KG1 (cell line): ENCODE measurements around the gene TNFRSF8.

Source experiments
- DNase-seq: peaks from one replicate; lab custom pipeline; 2025; lab: John Stamatoyannopoulos, UW

The TNFRSF8 gene

DNA sequence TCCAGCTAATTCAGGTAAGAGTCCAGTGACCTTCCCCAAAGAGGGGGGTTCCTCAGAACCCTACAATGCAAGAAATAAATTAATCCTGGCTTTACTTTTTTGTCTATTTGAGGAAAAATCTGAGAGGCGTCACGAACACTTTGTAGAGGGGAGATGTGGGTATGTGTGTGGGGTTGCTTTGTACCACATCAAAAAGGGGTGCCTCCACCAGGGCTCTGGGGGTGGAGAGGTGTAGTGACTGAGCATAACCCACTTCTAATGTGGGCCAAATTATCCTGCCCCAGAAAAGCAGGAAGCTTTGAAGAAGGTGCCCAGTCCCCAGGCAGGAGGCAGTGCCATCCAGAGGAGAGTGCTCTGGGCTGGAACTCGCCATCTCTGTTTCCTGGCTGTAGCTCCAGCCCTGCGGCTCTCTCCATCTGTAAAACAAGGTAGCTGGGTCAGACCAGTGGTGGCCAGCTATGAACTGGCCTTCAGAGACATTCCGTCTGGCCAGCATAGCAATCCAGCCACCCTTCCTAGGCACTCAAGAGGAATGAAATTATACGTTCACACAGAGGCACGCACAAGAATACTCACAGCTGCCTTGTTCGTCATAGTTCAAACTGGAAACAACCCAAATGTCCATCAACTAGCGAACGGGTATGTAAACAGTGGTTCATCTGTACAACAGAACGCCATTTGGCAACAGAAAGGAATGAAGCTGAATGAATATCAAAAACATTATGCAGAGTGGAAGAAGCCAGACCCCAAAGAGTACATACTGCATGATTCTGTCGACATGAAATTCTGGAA is 58.3 kb downstream of the TNFRSF8 start:
- DNase-seq = no peak

DNA sequence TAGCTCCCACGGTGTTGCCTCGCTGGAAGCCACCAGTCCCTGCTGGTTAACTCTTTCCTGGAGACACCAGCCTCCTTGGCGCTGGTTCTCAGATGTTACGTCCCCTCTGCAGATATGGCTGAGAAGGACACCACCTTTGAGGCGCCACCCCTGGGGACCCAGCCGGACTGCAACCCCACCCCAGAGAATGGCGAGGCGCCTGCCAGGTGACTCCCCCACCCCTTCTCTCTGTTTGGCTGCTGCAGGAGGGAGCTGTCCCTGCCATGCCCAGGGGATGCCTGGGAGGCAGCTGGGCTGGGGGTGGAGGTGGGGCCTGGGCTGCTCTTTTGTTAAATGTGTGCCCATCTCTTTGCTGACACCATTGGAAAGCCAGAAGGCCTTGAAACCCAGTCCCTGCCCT is 60.1 kb downstream of the TNFRSF8 start:
- no peak for DNase-seq

DNA sequence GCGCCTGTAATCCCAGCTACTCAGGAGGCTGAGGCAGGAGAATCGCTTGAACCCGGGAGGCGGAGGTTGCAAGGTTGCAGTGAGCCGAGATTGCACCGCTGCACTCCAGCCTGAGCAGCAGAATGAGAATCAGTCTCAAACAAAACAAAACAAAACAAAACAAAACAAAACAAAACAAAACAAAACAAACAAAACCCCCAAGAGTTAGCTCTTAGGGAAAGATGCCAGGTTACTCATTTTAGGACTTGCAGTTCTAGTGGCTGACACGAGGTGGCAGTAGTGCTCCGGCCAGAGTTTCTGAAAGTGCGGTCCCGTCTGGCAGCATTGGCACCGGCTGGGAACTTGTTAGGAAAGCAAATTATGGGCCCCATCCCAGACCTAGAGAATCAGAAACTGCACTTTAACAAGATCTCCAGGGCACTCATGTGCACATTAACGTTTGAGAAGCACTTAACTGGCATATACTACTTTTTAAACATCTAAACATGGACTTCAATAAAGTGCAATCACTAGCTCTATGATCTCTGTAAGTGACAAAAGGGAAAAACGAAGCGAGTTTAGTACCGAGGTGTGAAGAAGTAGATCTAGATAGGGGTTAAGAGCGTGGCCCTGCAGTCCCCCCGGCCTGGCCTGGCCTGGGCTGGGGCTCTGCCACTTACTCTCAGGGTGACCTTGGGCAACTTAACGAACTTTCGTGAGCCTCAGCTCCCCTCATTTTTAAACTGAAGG is 61.8 kb downstream of the TNFRSF8 start:
- peak; percentile 37 for DNase-seq

DNA sequence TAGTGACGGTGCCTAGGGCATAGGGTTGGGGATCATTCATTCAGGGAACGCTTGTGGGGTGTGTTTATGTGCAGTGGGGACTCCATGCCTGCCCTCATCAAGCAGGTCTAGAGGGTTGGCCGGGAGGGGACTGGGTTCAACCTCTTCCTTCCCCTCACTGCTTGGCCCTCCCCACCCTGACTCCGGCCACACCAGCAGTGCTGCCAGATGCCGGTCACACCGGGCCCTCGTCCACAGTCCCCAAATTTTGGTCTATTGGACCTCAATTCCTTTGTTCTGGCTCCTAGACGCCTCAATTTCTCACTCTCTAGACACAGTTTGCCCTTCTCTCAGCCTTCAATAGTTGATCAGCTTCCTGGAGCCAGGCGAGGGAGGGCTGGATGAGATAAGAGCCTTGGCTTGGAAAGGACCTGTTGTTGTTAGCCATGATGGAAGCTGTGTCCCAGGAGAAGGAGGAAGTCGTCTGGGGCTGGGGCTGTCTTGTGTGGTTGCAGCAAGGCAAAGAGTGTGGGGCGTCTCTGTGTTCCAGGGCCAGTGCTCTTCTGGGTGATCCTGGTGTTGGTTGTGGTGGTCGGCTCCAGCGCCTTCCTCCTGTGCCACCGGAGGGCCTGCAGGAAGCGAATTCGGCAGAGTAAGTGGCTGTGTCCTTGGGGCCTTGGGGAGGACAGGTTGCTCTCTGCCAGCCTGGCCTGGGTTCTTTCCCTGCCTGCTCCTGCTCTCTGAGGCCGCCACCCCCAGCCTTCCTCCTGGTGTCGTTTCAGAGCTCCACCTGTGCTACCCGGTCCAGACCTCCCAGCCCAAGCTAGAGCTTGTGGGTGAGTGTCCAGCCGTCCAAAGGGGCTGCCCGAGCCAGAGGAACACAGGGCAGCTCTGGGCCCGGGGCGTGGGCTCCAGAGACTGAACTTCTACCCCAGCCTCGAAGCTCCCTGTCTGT is 62.6 kb downstream of the TNFRSF8 start:
- no peak for DNase-seq

DNA sequence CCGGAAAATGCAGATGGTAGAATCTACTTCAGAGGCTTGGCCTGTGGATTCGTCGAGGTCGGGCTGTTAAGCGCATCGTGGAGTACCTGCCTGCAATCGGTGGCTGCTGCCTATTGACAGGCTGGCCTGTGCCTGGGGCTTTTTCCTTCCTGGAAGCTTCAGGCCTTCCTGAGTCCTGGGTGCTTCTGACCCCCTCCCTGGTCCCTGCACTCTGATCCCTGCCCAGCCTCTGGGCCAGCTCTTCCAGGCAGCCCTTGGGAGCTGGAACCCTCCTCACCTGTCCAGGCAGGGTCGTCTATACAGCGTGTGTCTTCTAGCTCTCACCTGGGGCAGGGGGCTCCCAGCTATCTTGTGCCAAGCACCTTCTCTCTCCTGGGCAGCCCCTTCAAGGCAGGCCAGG is 63.7 kb downstream of the TNFRSF8 start:
- no peak for DNase-seq

DNA sequence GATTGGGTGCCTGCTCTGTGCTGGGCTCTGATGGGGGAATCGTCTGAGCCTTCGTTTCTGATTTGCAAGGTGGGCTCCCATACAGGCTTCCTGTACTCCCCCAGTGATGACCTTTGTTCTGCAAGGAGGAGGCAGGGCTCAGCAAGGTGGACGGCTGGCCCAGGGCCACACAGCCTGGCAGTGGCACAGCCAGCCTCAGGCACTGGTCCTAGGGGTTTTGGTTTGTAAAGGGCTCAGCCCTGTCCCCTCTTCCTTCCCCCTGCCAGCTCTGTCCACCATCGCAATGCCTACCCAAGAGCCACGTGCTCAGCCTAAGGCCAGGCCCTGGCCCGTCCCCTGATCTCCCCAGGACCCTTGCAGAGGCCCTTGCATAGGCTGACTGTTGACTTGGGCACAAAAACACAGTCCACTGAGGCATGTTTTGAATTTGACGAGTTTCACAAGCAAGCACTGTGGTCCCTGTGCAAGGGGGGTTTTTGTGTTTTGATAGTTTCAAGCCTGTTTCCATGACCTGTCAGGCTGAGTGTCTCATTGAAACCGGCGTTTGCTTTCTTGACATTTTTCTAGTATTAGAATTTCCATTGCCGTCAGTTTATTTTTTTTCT is 64.2 kb downstream of the TNFRSF8 start:
- no peak for DNase-seq

DNA sequence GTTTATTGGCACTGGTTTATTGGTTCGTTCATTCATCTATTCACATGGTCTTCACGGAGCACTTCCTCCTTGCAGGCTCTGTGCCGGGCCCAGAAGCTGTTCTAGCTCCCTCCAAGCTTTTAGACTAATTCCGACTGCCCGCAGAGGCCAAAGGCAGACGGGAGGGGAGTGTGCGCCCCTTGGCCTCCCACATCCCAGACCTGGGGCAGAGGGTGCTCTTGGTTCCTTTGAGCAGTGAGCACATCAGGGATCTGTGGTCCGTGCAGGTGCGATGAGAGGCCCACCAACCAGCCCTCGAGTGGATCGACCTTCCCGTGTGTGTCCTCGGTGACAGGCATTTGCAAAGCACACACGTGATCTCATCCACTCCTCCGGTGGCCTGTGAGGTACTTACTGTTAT is 65.0 kb downstream of the TNFRSF8 start:
- DNase-seq = no peak

DNA sequence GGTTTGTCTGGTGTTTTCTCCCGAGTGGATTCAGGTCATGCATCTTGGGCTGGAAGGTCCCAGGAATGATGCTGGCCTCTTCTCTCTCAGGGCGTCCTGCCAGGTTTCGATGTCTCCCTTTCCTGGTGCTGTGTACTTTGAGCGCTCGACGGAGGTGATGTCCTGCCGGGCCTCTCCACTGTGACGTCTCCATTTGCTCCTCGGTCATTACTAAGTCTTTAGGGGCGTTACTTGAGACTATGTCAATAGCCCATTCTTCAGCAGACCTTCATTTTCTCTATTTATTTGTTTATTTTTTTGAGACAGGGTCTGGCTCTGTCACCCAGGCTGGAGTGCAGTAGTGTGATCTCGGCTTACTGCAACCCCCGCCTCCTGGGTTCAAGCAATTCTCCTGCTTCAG is 66.5 kb downstream of the TNFRSF8 start:
- no peak for DNase-seq

DNA sequence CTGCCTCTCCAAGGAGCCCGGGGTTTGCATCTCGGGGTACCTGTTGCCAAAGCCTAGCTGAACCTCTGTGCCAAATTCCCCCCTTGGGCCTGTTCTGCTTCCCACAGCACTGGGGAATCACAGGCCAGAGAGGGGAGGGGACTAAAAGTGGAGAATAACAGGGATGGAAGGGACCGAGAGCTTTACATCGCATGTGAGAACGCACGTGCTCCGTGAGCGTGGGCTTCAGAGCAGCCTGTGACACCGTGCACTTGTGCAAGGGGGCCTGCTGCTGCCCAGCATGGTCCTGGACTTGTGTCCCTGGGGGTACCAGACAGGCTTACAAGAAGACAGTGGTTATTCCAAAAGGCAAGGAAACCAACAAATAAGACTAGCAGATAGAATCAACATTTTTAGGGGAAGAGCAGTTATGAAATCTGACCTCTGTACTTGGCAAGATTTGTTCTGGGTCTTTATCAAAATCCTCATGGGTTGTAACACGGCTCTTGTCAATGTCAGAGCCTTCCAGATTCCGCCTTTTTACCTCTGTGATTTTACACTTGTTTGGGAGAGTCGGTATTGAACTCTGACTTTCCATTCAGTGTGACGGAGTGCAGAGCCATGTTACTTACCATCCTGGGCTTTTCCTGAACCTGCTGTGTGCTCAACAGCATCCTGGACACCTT is 67.5 kb downstream of the TNFRSF8 start:
- DNase-seq = no peak

DNA sequence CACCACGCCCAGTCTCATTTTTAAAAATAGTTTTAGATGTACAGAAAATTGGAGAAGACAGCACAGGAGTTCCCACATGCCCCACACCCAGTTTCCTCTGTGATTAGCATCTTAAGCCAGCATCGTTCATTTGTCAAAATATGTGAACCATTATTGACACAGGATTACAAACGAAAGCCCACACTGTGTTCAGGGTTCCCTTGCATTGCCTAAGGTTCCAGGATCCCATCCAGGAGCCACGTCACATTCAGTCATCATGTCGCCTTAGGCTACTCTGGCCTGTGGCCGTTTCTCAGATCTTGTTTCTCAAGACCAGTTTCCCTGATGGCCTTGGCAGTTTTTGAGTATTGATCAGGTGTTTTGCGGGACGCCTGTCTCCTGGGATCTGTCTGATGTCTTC is 69.0 kb downstream of the TNFRSF8 start:
- no peak for DNase-seq

DNA sequence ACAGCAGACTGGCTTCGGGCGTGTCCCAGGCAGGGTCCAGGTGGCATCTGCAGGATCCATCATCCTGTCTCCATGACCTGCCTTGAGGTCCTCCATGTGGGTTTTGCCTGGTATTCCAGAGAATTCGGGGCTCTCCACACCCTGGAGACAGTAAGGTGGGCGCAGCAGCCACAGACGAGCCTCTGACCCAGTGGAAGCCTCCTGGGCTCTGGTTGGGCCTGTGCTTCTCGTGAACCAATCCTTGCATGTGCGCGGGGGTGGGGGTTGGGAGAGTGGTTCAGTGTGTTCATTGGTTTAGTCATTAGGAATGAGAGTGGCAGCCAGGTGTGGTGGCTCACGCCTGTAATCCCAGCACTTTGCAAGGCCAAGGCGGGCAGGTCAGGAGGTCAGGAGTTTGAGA is 71.6 kb downstream of the TNFRSF8 start:
- no peak for DNase-seq

DNA sequence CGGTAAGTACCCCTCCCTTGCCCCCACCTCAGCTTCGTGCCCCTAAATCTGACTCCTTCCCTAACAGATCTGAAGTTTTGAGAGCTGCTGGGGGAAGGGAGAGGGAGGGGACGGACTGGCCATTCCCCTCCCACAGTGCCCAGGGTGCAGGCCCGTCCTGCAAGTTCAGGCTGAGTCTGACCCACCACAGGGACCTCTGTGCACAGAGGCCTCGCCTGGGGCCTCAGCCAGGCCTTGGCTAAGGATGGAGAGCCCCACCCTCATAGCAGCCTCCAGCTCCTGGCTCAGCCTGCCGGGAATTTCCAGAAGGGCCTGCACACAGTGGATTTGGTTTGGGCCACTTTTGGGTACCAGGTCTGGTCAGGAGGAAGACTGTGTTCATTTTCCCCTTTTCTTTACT is 72.5 kb downstream of the TNFRSF8 start:
- no peak for DNase-seq

DNA sequence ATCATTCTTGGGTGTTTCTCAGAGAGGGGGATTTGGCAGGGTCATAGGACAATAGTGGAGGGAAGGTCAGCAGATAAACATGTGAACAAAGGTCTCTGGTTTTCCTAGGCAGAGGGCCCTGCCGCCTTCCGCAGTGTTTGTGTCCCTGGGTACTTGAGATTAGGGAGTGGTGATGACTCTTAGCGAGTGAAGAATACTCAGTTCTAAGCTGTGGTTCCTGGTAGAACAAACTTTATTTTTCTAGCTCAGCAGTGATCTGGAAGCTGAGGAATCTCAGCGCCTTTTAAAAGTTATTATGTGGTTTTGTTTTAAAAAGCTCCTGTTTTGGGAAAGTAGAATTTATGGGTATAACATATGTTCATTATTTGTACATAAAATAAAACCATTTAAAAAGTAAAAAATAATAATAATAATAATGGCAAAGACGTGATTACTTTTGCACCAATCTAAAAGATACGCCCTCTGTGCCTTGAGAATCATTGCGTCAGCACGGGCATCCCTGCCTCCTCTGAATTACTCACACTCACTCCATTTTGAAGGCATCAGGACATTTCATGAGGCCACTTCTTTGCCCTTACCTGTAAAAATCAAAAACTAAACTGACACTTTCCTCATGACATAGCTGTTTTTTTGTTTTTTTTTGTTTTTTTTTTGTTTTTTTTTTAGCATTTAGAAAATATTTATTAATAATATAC is 74.0 kb downstream of the TNFRSF8 start:
- no peak for DNase-seq

DNA sequence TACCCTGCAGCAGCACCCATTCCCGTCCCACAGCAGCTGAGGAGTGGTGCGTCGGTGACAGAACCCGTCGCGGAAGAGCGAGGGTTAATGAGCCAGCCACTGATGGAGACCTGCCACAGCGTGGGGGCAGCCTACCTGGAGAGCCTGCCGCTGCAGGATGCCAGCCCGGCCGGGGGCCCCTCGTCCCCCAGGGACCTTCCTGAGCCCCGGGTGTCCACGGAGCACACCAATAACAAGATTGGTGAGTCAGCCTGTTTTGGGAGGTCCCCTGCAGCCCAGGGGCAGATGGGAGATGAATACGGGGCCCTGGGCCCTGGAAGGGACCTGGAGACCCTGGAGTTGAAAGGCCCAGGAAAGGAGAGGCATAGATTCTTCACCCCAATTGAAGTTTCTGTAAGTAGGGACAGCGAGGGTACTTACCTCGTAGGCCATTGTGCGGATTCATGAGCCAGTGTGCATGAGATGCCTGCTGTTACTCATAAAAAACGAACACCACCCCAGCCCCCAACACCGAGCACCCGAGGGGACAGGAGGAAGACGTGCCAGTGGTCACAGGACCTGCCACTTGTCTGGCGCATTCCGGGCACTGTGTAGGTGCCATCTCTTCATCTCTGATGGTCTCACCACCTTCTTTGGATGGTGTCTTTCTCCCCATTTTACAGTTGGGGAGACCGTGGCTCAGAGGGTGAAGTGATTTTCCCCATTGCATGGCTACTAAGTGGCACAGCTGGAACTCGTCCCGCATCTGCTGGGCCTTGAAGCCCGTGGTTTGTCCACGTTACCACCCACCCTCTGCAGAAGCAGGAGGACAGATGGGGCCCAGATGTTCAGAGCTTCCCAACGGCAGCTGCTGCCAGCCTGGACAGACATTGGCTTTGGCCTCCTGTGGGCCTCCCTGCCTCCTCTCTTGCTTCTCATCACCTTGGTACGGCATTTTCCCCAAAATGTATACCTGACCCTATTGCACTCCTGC is 75.4 kb downstream of the TNFRSF8 start:
- no peak for DNase-seq

DNA sequence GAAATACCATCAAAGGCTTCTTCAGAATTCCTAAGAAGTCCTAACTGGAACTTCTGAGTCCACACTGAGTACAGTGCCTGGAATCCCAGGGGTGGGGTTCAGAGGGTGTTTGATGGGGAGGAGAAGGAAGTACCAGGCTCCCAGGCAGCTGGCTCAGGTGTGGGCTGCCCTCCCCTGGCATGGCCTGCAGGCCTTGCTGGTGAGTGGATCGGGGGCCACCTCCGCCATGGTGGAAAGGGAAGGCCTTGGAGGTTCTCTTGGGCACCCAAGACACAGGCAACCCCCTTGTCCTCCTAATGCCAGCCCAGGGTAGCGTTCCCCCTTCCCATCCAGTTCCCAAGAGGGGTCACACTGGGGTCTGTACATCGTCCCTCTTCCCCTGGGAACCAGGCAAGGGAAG is 76.9 kb downstream of the TNFRSF8 start:
- no peak for DNase-seq

DNA sequence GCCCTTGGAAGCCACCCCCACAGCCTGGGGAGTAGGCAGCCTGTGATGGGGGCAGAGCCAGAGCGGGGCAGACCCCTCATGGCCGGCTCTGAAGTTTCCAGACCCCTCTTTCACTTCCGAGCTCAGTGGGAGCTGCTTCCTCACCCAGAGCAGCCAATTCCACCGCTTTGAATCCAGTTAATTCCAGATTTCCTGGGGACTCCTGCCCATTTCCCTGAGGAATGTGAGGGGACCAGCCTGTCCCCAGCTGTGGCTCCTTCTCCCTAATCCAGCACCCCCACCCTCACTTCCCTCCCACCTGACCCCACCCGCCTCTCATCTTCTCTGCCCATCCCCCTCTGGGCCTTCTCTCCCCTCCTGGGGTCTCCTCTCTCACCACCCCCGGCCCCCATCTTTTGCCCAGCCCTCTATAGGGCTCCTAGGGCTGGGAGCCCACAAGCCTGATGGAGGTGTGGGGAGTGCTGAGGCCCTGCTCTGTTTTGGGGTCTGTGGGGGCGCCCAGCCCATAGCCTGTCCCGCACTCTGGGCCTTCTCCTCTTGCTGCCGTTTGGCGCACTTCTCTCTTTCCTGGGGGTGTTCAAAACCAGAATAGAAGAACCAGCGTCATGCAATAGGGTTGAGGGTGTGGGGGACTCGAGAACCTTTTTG is 77.5 kb downstream of the TNFRSF8 start:
- no peak for DNase-seq

DNA sequence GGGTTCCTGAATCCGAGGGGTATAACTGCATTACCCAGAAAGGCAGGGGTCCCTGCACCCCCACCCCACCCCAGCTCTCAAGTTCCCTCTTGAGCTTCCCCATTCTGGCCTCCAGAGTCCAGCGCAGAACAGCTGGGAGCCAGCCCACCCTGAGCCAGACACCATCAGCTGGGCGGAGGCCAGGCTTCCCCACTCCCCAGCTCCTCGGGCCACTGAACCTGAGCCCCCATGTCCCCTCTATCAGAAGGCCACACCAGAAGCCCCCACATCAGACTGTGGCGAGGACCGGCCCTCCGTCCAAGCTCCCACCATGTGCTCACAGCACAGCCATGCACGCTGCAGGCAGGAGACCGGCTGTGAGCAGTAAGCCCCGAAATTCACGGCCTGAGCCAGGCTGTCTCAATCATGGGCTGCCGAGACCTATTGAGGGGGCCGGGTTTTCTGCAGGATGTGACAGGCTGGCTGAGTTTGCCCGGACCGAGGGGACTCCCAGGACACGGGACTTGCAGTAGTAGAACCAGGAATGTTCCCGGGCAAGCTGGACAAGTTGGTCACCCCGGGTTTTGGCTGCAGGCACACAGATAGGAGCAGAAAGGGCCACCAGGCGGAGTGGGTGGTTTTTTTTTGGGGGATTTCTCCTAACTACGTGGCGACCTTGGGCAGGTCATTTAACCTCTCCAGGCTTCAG is 78.2 kb downstream of the TNFRSF8 start:
- DNase-seq = no peak

DNA sequence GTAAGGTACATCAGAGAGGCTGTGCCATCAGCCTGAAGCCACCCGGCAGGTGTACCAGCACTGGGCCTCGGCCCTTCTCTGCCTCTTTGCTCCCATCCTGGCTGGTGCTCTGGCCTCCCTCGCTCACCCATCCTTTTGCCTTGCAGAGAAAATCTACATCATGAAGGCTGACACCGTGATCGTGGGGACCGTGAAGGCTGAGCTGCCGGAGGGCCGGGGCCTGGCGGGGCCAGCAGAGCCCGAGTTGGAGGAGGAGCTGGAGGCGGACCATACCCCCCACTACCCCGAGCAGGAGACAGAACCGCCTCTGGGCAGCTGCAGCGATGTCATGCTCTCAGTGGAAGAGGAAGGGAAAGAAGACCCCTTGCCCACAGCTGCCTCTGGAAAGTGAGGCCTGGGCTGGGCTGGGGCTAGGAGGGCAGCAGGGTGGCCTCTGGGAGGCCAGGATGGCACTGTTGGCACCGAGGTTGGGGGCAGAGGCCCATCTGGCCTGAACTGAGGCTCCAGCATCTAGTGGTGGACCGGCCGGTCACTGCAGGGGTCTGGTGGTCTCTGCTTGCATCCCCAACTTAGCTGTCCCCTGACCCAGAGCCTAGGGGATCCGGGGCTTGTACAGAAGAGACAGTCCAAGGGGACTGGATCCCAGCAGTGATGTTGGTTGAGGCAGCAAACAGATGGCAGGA is 79.2 kb downstream of the TNFRSF8 start:
- DNase-seq = no peak
